ENCODE measurements around the gene RXRA.

GRCh38 chr9:134396825-134397224, 70.6 kb downstream of the RXRA start:
- TF ChIP-seq, protein P1, sequence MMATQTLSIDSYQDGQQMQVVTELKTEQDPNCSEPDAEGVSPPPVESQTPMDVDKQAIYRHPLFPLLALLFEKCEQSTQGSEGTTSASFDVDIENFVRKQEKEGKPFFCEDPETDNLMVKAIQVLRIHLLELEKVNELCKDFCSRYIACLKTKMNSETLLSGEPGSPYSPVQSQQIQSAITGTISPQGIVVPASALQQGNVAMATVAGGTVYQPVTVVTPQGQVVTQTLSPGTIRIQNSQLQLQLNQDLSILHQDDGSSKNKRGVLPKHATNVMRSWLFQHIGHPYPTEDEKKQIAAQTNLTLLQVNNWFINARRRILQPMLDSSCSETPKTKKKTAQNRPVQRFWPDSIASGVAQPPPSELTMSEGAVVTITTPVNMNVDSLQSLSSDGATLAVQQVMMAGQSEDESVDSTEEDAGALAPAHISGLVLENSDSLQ (IDR thresholded peaks at IDR 0.05), result no peak
- TF ChIP-seq SREBF2 (IDR thresholded peaks at IDR 0.05; ENCODE audit: low read length), result no peak
- TF ChIP-seq, protein P2, sequence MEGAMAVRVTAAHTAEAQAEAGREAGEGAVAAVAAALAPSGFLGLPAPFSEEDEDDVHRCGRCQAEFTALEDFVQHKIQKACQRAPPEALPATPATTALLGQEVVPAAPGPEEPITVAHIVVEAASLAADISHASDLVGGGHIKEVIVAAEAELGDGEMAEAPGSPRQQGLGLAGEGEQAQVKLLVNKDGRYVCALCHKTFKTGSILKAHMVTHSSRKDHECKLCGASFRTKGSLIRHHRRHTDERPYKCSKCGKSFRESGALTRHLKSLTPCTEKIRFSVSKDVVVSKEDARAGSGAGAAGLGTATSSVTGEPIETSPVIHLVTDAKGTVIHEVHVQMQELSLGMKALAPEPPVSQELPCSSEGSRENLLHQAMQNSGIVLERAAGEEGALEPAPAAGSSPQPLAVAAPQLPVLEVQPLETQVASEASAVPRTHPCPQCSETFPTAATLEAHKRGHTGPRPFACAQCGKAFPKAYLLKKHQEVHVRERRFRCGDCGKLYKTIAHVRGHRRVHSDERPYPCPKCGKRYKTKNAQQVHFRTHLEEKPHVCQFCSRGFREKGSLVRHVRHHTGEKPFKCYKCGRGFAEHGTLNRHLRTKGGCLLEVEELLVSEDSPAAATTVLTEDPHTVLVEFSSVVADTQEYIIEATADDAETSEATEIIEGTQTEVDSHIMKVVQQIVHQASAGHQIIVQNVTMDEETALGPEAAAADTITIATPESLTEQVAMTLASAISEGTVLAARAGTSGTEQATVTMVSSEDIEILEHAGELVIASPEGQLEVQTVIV (IDR thresholded peaks at IDR 0.05; ENCODE audit: borderline replicate concordance, partially characterized antibody), result no peak
- no peak; the same call in 1 of the 2 replicates for TF ChIP-seq CHD2 (IDR thresholded peaks at IDR 0.05; ENCODE audit: borderline replicate concordance, low read depth, low read length)
- no peak for TF ChIP-seq POLR2A (IDR thresholded peaks at IDR 0.05; ENCODE audit: low read depth, low read length)
- TF ChIP-seq ATF3 (IDR thresholded peaks at IDR 0.05; ENCODE audit: borderline replicate concordance, extremely low read depth, low read depth, low read length), result no peak
- no peak for TF ChIP-seq NRF1 (conservative IDR thresholded peaks at IDR 0.05; ENCODE audit: low read depth, low read length)
- TF ChIP-seq KLF5 (IDR thresholded peaks at IDR 0.05; ENCODE audit: partially characterized antibody), result no peak
- TF ChIP-seq CTCF (IDR thresholded peaks at IDR 0.05 in 2 of 3, conservative IDR thresholded peaks at IDR 0.05 in 1 of 3; ENCODE audit: control insufficient read depth in 2 of 3, extremely low read depth in 1 of 3, insufficient read depth in 1 of 3, low read depth in 3 of 3, low read length in 3 of 3), result no peak
- TF ChIP-seq SREBF1 (IDR thresholded peaks at IDR 0.05; ENCODE audit: low read length), result no peak

Measured in GM12878 (cell line).